OCI-LY7 (cell line): ENCODE data around the gene SMARCC1.

Source experiments
- EZH2phosphoT487 ChIP-seq: fragments of 200-600 bp; sonication (generic); IDR thresholded peaks from 2 replicates; pipeline ENCODE4 v1.6.1; 2018; ENCODE audit warnings: low read depth, borderline replicate concordance, mild to moderate bottlenecking, mixed run types, antibody characterized with exemption, low read length, moderate library complexity, mixed read lengths
- TF ChIP-seq, protein P1 (sequence below): fragments of 200-600 bp; sonication (generic); conservative IDR thresholded peaks from 2 replicates; pipeline ENCODE4 v1.5.1; 2014; ENCODE audit warnings: mild to moderate bottlenecking, antibody characterized with exemption, low read length, moderate library complexity, mixed read lengths

- TF ChIP-seq, protein P1, sequence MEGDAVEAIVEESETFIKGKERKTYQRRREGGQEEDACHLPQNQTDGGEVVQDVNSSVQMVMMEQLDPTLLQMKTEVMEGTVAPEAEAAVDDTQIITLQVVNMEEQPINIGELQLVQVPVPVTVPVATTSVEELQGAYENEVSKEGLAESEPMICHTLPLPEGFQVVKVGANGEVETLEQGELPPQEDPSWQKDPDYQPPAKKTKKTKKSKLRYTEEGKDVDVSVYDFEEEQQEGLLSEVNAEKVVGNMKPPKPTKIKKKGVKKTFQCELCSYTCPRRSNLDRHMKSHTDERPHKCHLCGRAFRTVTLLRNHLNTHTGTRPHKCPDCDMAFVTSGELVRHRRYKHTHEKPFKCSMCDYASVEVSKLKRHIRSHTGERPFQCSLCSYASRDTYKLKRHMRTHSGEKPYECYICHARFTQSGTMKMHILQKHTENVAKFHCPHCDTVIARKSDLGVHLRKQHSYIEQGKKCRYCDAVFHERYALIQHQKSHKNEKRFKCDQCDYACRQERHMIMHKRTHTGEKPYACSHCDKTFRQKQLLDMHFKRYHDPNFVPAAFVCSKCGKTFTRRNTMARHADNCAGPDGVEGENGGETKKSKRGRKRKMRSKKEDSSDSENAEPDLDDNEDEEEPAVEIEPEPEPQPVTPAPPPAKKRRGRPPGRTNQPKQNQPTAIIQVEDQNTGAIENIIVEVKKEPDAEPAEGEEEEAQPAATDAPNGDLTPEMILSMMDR, result no peak
- TF ChIP-seq EZH2phosphoT487, result no peak
Measured at GRCh38 chr3:47536221-47536891, 245.3 kb downstream of the SMARCC1 start.
